OCI-LY1 (cell line): ENCODE data around the gene TEAD1.

Source experiments
- H2AFZ ChIP-seq: fragments of 200-600 bp; sonication (generic), shearing (Covaris generic); 2 replicates; pipeline ENCODE4 v1.6.0; 2014; ENCODE audit warnings: antibody characterized with exemption, mild to moderate bottlenecking, low read length
- H3F3A ChIP-seq: fragments of 200-600 bp; sonication (generic), shearing (Covaris generic); 2 replicates; pipeline ENCODE4 v1.6.0; 2014; ENCODE audit warnings: mild to moderate bottlenecking, antibody characterized with exemption, low read length, moderate library complexity; ENCODE audit not compliant: insufficient read depth
- H3K27ac ChIP-seq: fragments of 200-600 bp; sonication (generic); 2 replicates; pipeline ENCODE4 v1.5.1; 2014; ENCODE audit warnings: low read length, mixed run types, mild to moderate bottlenecking, low read depth; ENCODE audit not compliant: poor library complexity, severe bottlenecking
- H3K27me3 ChIP-seq: fragments of 200-600 bp; sonication (generic); 2 replicates; pipeline ENCODE4 v1.6.0; 2014; ENCODE audit warnings: antibody characterized with exemption, mild to moderate bottlenecking, low read length, moderate library complexity; ENCODE audit not compliant: insufficient read depth
- H3K36me3 ChIP-seq: fragments of 200-600 bp; sonication (generic); 2 replicates; pipeline ENCODE4 v1.6.1; 2014; ENCODE audit warnings: mild to moderate bottlenecking, antibody characterized with exemption, low read length, moderate library complexity, mixed read lengths; ENCODE audit not compliant: insufficient read depth
- H3K4me1 ChIP-seq: fragments of 200-600 bp; sonication (generic); 2 replicates; pipeline ENCODE4 v1.5.1; 2014; ENCODE audit warnings: mild to moderate bottlenecking, low read length, moderate library complexity; ENCODE audit not compliant: insufficient read depth, severe bottlenecking
- H3K4me2 ChIP-seq: fragments of 200-600 bp; sonication (generic), shearing (Covaris generic); 2 replicates; pipeline ENCODE4 v1.6.1; 2014; ENCODE audit warnings: low read length
- H3K4me3 ChIP-seq: fragments of 200-600 bp; sonication (generic); 2 replicates; pipeline ENCODE4 v1.5.1; 2014; ENCODE audit warnings: low read length, low read depth, mild to moderate bottlenecking, mixed read lengths; ENCODE audit not compliant: poor library complexity, severe bottlenecking
- H3K79me2 ChIP-seq: fragments of 200-600 bp; shearing (Covaris generic); 2 replicates; pipeline ENCODE4 v1.6.1; 2016; ENCODE audit warnings: mixed run types, low read length, mixed read lengths; ENCODE audit not compliant: insufficient read depth
- H3K9ac ChIP-seq: fragments of 200-600 bp; sonication (generic), shearing (Covaris generic); 2 replicates; pipeline ENCODE4 v1.6.1; 2014; ENCODE audit warnings: mild to moderate bottlenecking, low read length, mixed read lengths
- H3K9me2 ChIP-seq: fragments of 200-600 bp; sonication (generic), shearing (Covaris generic); 2 replicates; pipeline ENCODE4 v1.6.1; 2014; ENCODE audit warnings: low read depth, mild to moderate bottlenecking, low read length, mixed read lengths
- H3K9me3 ChIP-seq: fragments of 200-600 bp; shearing (Covaris generic); 2 replicates; pipeline ENCODE4 v1.6.1; 2014; ENCODE audit warnings: low read length, mixed read lengths
- H4K20me1 ChIP-seq: fragments of 200-600 bp; sonication (generic), shearing (Covaris generic); 2 replicates; pipeline ENCODE4 v1.6.0; 2016; ENCODE audit warnings: mild to moderate bottlenecking, low read length; ENCODE audit not compliant: insufficient read depth
- EZH2 ChIP-seq: fragments of 200-600 bp; sonication (generic), shearing (Covaris generic); IDR thresholded peaks from 2 replicates; pipeline ENCODE4 v1.8.0; 2017; ENCODE audit warnings: borderline replicate concordance, mixed run types, mild to moderate bottlenecking, antibody characterized with exemption, low read length, moderate library complexity, mixed read lengths
- TF ChIP-seq, protein P1 (sequence below): fragments of 200-600 bp; sonication (generic), shearing (Covaris generic); IDR thresholded peaks from 2 replicates; pipeline ENCODE4 v1.5.1; 2017; ENCODE audit warnings: mild to moderate bottlenecking, antibody characterized with exemption, low read length, moderate library complexity, mixed read lengths

The TEAD1 gene

DNA sequence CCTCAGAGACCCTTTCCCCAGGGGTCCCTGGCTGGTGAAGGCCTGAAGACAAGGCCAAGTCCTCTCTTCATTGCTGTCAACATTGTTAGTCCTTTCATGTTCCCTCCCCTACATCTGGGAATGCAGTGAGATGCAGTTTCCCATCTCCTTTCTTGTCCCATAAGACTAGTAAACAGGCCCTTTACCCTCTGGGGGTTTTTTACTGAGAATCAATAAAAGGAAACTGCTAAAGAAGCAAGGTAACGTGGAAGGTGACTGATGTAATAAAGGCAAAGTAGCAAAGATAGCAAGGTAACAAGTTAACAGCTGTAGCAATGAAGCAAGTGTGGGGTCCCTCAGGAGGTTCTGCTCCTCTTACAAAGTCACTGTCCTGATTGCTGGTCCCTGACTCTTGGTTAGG is 37.3 kb downstream of the TEAD1 start:
- Histone ChIP-seq H3K79me2 (no peaks in the 10 kb centered on the region), H3K9me3 (no peaks in the 10 kb centered on the region), H3K4me2 (no peak overlapping the region), H3K9me2 (no peaks in the 10 kb centered on the region), H3K9ac (no peak overlapping the region), H3K4me3 (no peak overlapping the region), H3K36me3 (no peaks in the 10 kb centered on the region), H3K27ac (no peak overlapping the region), H3K27me3 (no peaks in the 10 kb centered on the region), H3F3A (no peaks in the 10 kb centered on the region), H2AFZ (no peak overlapping the region), H4K20me1 (no peaks in the 10 kb centered on the region), H3K4me1 (no peaks in the 10 kb centered on the region)
- TF ChIP-seq, protein P1, sequence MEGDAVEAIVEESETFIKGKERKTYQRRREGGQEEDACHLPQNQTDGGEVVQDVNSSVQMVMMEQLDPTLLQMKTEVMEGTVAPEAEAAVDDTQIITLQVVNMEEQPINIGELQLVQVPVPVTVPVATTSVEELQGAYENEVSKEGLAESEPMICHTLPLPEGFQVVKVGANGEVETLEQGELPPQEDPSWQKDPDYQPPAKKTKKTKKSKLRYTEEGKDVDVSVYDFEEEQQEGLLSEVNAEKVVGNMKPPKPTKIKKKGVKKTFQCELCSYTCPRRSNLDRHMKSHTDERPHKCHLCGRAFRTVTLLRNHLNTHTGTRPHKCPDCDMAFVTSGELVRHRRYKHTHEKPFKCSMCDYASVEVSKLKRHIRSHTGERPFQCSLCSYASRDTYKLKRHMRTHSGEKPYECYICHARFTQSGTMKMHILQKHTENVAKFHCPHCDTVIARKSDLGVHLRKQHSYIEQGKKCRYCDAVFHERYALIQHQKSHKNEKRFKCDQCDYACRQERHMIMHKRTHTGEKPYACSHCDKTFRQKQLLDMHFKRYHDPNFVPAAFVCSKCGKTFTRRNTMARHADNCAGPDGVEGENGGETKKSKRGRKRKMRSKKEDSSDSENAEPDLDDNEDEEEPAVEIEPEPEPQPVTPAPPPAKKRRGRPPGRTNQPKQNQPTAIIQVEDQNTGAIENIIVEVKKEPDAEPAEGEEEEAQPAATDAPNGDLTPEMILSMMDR = no peak
- TF ChIP-seq EZH2 = no peak

DNA sequence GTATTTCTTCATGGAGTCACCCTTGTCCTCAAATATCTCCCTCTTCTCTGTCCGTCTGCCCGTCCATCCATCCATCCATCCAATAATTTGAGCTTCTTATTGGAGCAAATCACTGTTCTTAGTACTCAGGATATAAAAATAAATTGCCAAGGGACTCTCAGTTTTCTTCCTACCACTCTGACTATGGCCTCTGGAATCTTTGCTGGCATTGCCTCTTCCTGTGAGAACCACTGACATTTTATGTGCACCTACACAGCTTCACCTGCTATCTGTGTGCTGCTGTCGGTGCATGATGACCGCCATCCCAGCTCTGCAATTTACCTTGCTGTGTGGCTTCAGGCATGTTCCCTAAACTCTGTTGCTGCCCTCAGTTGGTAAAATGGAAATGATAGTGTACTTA is 37.9 kb downstream of the TEAD1 start:
- no peaks in the 10 kb centered on the region for H3K36me3 ChIP-seq
- no peaks in the 10 kb centered on the region for H3K27me3 ChIP-seq
- no peaks in the 10 kb centered on the region for H3K79me2 ChIP-seq
- H2AFZ ChIP-seq = no peak overlapping the region
- no peak overlapping the region for H3K9ac ChIP-seq
- no peaks in the 10 kb centered on the region for H3K9me2 ChIP-seq
- H3F3A ChIP-seq = no peaks in the 10 kb centered on the region
- H3K4me3 ChIP-seq = no peak overlapping the region
- no peak overlapping the region for H3K27ac ChIP-seq
- H3K4me1 ChIP-seq = no peaks in the 10 kb centered on the region
- no peak overlapping the region for H3K4me2 ChIP-seq
- no peaks in the 10 kb centered on the region for H3K9me3 ChIP-seq
- TF ChIP-seq, protein P1 = no peak
- TF ChIP-seq EZH2 = no peak
- H4K20me1 ChIP-seq = no peaks in the 10 kb centered on the region

DNA sequence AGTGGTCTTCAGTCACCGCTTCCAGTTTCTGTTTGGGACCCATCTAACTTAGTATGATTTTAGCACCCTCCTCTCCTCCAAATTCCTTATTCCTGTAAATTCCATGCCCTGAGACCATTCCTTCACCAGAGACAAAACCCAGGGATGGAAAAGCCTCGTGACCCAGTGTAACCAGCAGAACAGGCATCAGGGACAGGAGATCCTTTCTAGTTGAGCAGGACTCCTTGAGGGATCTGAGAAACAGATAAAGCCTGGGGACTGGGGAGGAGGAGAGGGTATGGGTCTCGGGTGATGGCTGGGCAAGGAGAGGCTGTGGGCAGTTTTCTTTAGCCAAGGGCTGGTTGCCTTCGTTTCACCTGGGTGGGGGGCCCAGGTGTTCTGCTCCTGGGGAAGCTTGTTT is 40.9 kb downstream of the TEAD1 start:
- Histone ChIP-seq H3K9ac (no peak overlapping the region), H3K27ac (no peak overlapping the region), H3F3A (no peaks in the 10 kb centered on the region), H3K27me3 (no peaks in the 10 kb centered on the region), H3K9me3 (no peaks in the 10 kb centered on the region), H4K20me1 (no peaks in the 10 kb centered on the region), H2AFZ (no peak overlapping the region), H3K9me2 (no peaks in the 10 kb centered on the region), H3K4me2 (no peak overlapping the region), H3K4me1 (no peaks in the 10 kb centered on the region), H3K4me3 (no peak overlapping the region), H3K79me2 (no peaks in the 10 kb centered on the region), H3K36me3 (no peaks in the 10 kb centered on the region)
- TF ChIP-seq, protein P1 = no peak
- no peak for TF ChIP-seq EZH2
